GM18517 (cell line): Measurements from ENCODE around the gene SHTN1.
A peak's percentile ranks its signal among the peaks of the same experiment; 100 is the strongest.

Source experiments
- ATAC-seq: cut with Tn5 transposase; IDR thresholded peaks from one replicate; pipeline ENCODE4 v1.9.1; 2021; ENCODE audit warnings: mild to moderate bottlenecking, moderate library complexity; ENCODE audit not compliant: unreplicated experiment

Gene SHTN1

GRCh38 chr10:116838143-116838725 lies 166.8 kb downstream of the SHTN1 start:
- peak; percentile 70 for ATAC-seq

GRCh38 chr10:116836902-116837523 lies 168.0 kb downstream of the SHTN1 start:
- ATAC-seq = no peak

GRCh38 chr10:116836083-116836482 lies 168.9 kb downstream of the SHTN1 start:
- ATAC-seq = no peak

- no peak for ATAC-seq
Observed at GRCh38 chr10:116835658-116836057, 169.3 kb downstream of the SHTN1 start.

- no peak for ATAC-seq
Observed at GRCh38 chr10:116833986-116834985, 170.7 kb downstream of the SHTN1 start.

GRCh38 chr10:116831790-116832189 lies 173.2 kb downstream of the SHTN1 start:
- no peak for ATAC-seq
